HepG2 (cell line): Measurements from ENCODE around the gene HSPA1A. TPM values are rescaled to one million over a fixed set of nuclear protein-coding genes. Genes with fewer than 3 reads are reported as not detected.

Experiments used
- AHR ChIP-seq: IDR thresholded peaks from 2 replicates; pipeline ENCODE4 v1.6.1; 2018; ENCODE audit warnings: missing genetic modification reagents, missing compliant biosample characterization
- ARNT2 ChIP-seq: sonication (generic); formaldehyde crosslinking; IDR thresholded peaks from 2 replicates; pipeline ENCODE4 v1.8.0; 2022; ENCODE audit warnings: mild to moderate bottlenecking, low read depth, missing genetic modification reagents, moderate library complexity
- FUBP1 ChIP-seq: sonication (generic); formaldehyde crosslinking; IDR thresholded peaks from 2 replicates; pipeline ENCODE4 v1.5.1; 2020; ENCODE audit warnings: missing genetic modification reagents, mild to moderate bottlenecking, borderline replicate concordance
- HMGA1 ChIP-seq: sonication (generic); formaldehyde crosslinking; conservative IDR thresholded peaks from 2 replicates; pipeline ENCODE4 v1.4.0; 2020; ENCODE audit warnings: missing genetic modification reagents
- ISX ChIP-seq: sonication (generic); formaldehyde crosslinking; conservative IDR thresholded peaks from 2 replicates; pipeline ENCODE4 v1.5.0; 2020; ENCODE audit warnings: missing genetic modification reagents
- KLF9 ChIP-seq: IDR thresholded peaks from 2 replicates; pipeline ENCODE4 v1.6.1; 2016; ENCODE audit warnings: low read depth
- LRRFIP1 ChIP-seq: sonication (generic); formaldehyde crosslinking; conservative IDR thresholded peaks from 2 replicates; pipeline ENCODE4 v1.4.0; 2020; ENCODE audit warnings: missing genetic modification reagents
- MYC ChIP-seq: sonication (generic); formaldehyde crosslinking; IDR thresholded peaks from 2 replicates; pipeline ENCODE4 v1.9.0; 2021; ENCODE audit warnings: missing genetic modification reagents, borderline replicate concordance
- NONO ChIP-seq, 2 experiments: fragments of 450-650 bp in 1 of 2; sonication (generic) in 1 of 2; formaldehyde crosslinking in 1 of 2; IDR thresholded peaks in 1 of 2; conservative IDR thresholded peaks in 1 of 2; 2 replicates each; pipeline versions ENCODE4 v1.6.1 to v1.8.0; 2017 to 2022; ENCODE audit warnings: mild to moderate bottlenecking in 1 of 2, missing genetic modification reagents in 1 of 2, moderate library complexity in 1 of 2
- ONECUT2 ChIP-seq: sonication (generic); formaldehyde crosslinking; IDR thresholded peaks from 2 replicates; pipeline ENCODE4 v1.4.0; 2020; ENCODE audit warnings: missing genetic modification reagents
- PHF20 ChIP-seq: sonication (generic); formaldehyde crosslinking; IDR thresholded peaks from 2 replicates; pipeline ENCODE4 v1.5.0; 2020; ENCODE audit warnings: mild to moderate bottlenecking, missing genetic modification reagents
- SMARCC2 ChIP-seq: fragments of 450-650 bp; IDR thresholded peaks from 2 replicates; pipeline ENCODE4 v1.6.1; 2017; ENCODE audit warnings: antibody characterized with exemption, mild to moderate bottlenecking
- TRIM24 ChIP-seq: sonication (generic); formaldehyde crosslinking; IDR thresholded peaks from 2 replicates; pipeline ENCODE4 v1.8.0; 2022; ENCODE audit warnings: mild to moderate bottlenecking, missing genetic modification reagents
- U2AF1 ChIP-seq: fragments of 200-400 bp; formaldehyde crosslinking; optimal IDR thresholded peaks from 2 replicates; pipeline ENCODE3; 2017; ENCODE audit warnings: mild to moderate bottlenecking, low read depth, low read length
- U2AF2 ChIP-seq: fragments of 200-400 bp; formaldehyde crosslinking; IDR thresholded peaks from 2 replicates; pipeline ENCODE4 v1.6.1; 2017; ENCODE audit warnings: low read depth, mild to moderate bottlenecking, low read length
- XBP1 ChIP-seq: sonication (generic); formaldehyde crosslinking; IDR thresholded peaks from 2 replicates; pipeline ENCODE4 v1.5.0; 2020; ENCODE audit warnings: missing genetic modification reagents
- ZBTB21 ChIP-seq: sonication (generic); formaldehyde crosslinking; IDR thresholded peaks from 2 replicates; pipeline ENCODE4 v1.4.0; 2020; ENCODE audit warnings: missing genetic modification reagents
- ZBTB44 ChIP-seq: sonication (generic); formaldehyde crosslinking; IDR thresholded peaks from 2 replicates; pipeline ENCODE4 v1.4.0; 2020; ENCODE audit warnings: missing genetic modification reagents
- ZFX ChIP-seq: sonication (generic); formaldehyde crosslinking; IDR thresholded peaks from 2 replicates; pipeline ENCODE4 v1.4.0; 2020; ENCODE audit warnings: mild to moderate bottlenecking, low read depth, missing genetic modification reagents, moderate library complexity
- ZKSCAN5 ChIP-seq: sonication (generic); formaldehyde crosslinking; IDR thresholded peaks from 2 replicates; pipeline ENCODE4 v1.5.1; 2020; ENCODE audit warnings: mild to moderate bottlenecking, missing genetic modification reagents
- ZNF768 ChIP-seq: sonication (generic); formaldehyde crosslinking; IDR thresholded peaks from 2 replicates; pipeline ENCODE4 v1.4.0; 2020; ENCODE audit warnings: missing genetic modification reagents
- ZNF777 ChIP-seq: sonication (generic); formaldehyde crosslinking; IDR thresholded peaks from 2 replicates; pipeline ENCODE4 v1.4.0; 2020; ENCODE audit warnings: missing genetic modification reagents
- ZNF790 ChIP-seq: sonication (generic); formaldehyde crosslinking; IDR thresholded peaks from 2 replicates; pipeline ENCODE4 v1.8.0; 2022; ENCODE audit warnings: missing genetic modification reagents, mild to moderate bottlenecking, borderline replicate concordance
- ZSCAN22 ChIP-seq: sonication (generic); formaldehyde crosslinking; IDR thresholded peaks from 2 replicates; pipeline ENCODE4 v1.4.0; 2020; ENCODE audit warnings: mild to moderate bottlenecking, missing genetic modification reagents
- ZZZ3 ChIP-seq: sonication (generic); formaldehyde crosslinking; IDR thresholded peaks from 2 replicates; pipeline ENCODE4 v1.4.0; 2020; ENCODE audit warnings: missing genetic modification reagents, mild to moderate bottlenecking, borderline replicate concordance
- polyA plus RNA-seq, 8 experiments: library from polyadenylated mRNA; depleted of rRNA in 3 of 8; stranded (reverse) in 7 of 8; unstranded in 1 of 8; fragments of >200 nt; fragmentation: Illumina TruSeq in 4 of 8; extraction: Trizol in 4 of 8; gene quantifications; 2 replicates each; pipeline versions ENCODE4 v1.2.1 to v1.2.3, GENCODE V29; 2011 to 2016; ENCODE audit warnings: low read depth in 4 of 8, missing spikeins in 1 of 8, mixed read lengths in 1 of 8; ENCODE audit not compliant: insufficient read depth in 1 of 8
- total RNA-seq, 5 experiments: library from RNA; depleted of rRNA; stranded (reverse); fragments of >200 nt; fragmentation: Illumina TruSeq; extraction: Trizol; gene quantifications; 2 replicates each; pipeline ENCODE4 v1.2.3, GENCODE V29; 2016; ENCODE audit warnings: low read depth in 1 of 5

HSPA1A gene
- total and polyA plus RNA-seq, 2 of the 13 experiments (the other 11 are each of a cell fraction or from before 2014, with no cell fraction given): 44.5 to 85.0 TPM

- peak; percentile 86; the same call in 1 of the 2 replicates for TF ChIP-seq ZZZ3 (CRISPR knock-in tag)
- no peak for TF ChIP-seq HMGA1 (CRISPR knock-in tag)
- TF ChIP-seq ZFX (CRISPR knock-in tag): peak; percentile 99
- TF ChIP-seq ISX: no peak
- TF ChIP-seq AHR (CRISPR knock-in tag): peak; percentile 81
- TF ChIP-seq U2AF2: 0 out of 2 replicates have a peak, but pooled peaks have one; percentile 52
- no peak for TF ChIP-seq KLF9 (CRISPR knock-in tag)
- peak; percentile 81 for TF ChIP-seq ZNF768 (CRISPR knock-in tag)
- no peak for TF ChIP-seq TRIM24 (CRISPR knock-in tag)
- no peak for TF ChIP-seq ZNF790 (CRISPR knock-in tag)
- peak; percentile 95 for TF ChIP-seq PHF20
- peak; percentile 87 for TF ChIP-seq ZBTB21 (CRISPR knock-in tag)
- TF ChIP-seq NONO (IDR thresholded peaks at IDR 0.05): no peak
- TF ChIP-seq NONO (CRISPR knock-in tag; conservative IDR thresholded peaks at IDR 0.05): peak; percentile 99
- TF ChIP-seq FUBP1 (CRISPR knock-in tag): peak; percentile 67; the same call in 1 of the 2 replicates
- peak; percentile 97 for TF ChIP-seq ARNT2
- peak; percentile 79; the same call in 1 of the 2 replicates for TF ChIP-seq ZSCAN22 (CRISPR knock-in tag)
- no peak for TF ChIP-seq ZKSCAN5 (CRISPR knock-in tag)
- TF ChIP-seq U2AF1: no peak
- TF ChIP-seq LRRFIP1 (CRISPR knock-in tag): no peak
- no peak for TF ChIP-seq SMARCC2
- TF ChIP-seq XBP1 (CRISPR knock-in tag): no peak
- peak; percentile 96 for TF ChIP-seq MYC (CRISPR knock-in tag)
- TF ChIP-seq ZNF777: peak; percentile 66; the same call in 1 of the 2 replicates
- TF ChIP-seq ONECUT2 (CRISPR knock-in tag): no peak
- no peak for TF ChIP-seq ZBTB44 (CRISPR knock-in tag)
These were observed 8.7 kb upstream of the HSPA1A start, which contains the start of gene LSM2 (continued) for GRCh38 chr6:31806470-31807272.
